ENCODE data around the gene DISC1. TPM values are rescaled to one million over a fixed set of nuclear protein-coding genes. Genes with fewer than 3 reads are reported as not detected.

DISC1 gene
- polyA plus RNA-seq, 1 of the 3 experiments (the other 2 are of a cell fraction): 1.7 TPM

GRCh38 chr1:231757101-231757404 lies 130.5 kb downstream of the DISC1 start (continued):
- TF ChIP-seq REST (IDR thresholded peaks at IDR 0.05; ENCODE audit: low read depth, low read length) (no peak), TAF1 (IDR thresholded peaks at IDR 0.05; ENCODE audit: borderline replicate concordance, low read depth, low read length) (no peak), CTCF (IDR thresholded peaks at IDR 0.05) (no peak; the same call in 1 of the 2 replicates)

GRCh38 chr1:231757759-231758158 lies 131.2 kb downstream of the DISC1 start:
- CTCF ChIA-PET: interaction anchor here (1.3 to 4.3 kb wide), 14 partner anchors 9 to 872 kb away, joined by 5 to 46 read pairs (median 10); partner anchors contain the start of gene SIPA1L2
- no peaks in the 10 kb centered on the region for H3K79me2 ChIP-seq (ENCODE audit: insufficient read depth)
- no peak overlapping the region for H2AFZ ChIP-seq (ENCODE audit: low read depth)
- no peak overlapping the region for H3K4me3 ChIP-seq (ENCODE audit: low read depth in 2 of 2, low read length in 1 of 2)
- H4K20me1 ChIP-seq (ENCODE audit: insufficient read depth): no peaks in the 10 kb centered on the region
- H3K4me1 ChIP-seq (ENCODE audit: control insufficient read depth in 1 of 2, insufficient read depth in 2 of 2, low read depth in 1 of 2, low read length in 1 of 2): no peaks in the 10 kb centered on the region
- no peak overlapping the region for H3K9ac ChIP-seq
- WGBS (ENCODE audit: low lambda C conversion rate): 94% methylated on average over 8 of the region's 8 CpGs
- POLR2A ChIA-PET: no interaction called here
- no peaks in the 10 kb centered on the region for H3K27me3 ChIP-seq (ENCODE audit: insufficient read depth)
- no peaks in the 10 kb centered on the region for H3K9me2 ChIP-seq
- no peak overlapping the region for H3K4me2 ChIP-seq
- no peak for DNase-seq
- no peaks in the 10 kb centered on the region for H3K9me3 ChIP-seq
- H3K36me3 ChIP-seq (replicated peaks in 1 of 2; ENCODE audit: control insufficient read depth in 1 of 2, insufficient read depth in 2 of 2, low read length in 1 of 2): no peaks in the 10 kb centered on the region
- no peak overlapping the region for H3K27ac ChIP-seq (ENCODE audit: low read depth in 2 of 2, low read length in 1 of 2)
- TF ChIP-seq IRF3 (IDR thresholded peaks at IDR 0.05; ENCODE audit: low read depth, low read length) (no peak), PBX3 (IDR thresholded peaks at IDR 0.05) (no peak), YY1 (IDR thresholded peaks at IDR 0.05; ENCODE audit: low read depth) (no peak), USF2 (IDR thresholded peaks at IDR 0.05; ENCODE audit: borderline replicate concordance, low read depth, low read length) (no peak), TCF12 (IDR thresholded peaks at IDR 0.05) (no peak), MAX (IDR thresholded peaks at IDR 0.05; ENCODE audit: low read depth) (no peak), ELF1 (IDR thresholded peaks at IDR 0.05) (no peak)
- no peaks in the 10 kb centered on the region for H3F3A ChIP-seq (replicated peaks; ENCODE audit: insufficient read depth)

Data from SK-N-SH (cell line).